Spinal cord (tissue), 10 donors: Measurements from ENCODE around the gene FADS2. TPM values are rescaled to one million over a fixed set of nuclear protein-coding genes. Genes with fewer than 3 reads are reported as not detected.

ENCODE experiments used
- DNase-seq, 6 donors: peaks; one replicate each; pipeline versions ENCODE4 v3.0.0 to v3.0.0-alpha.2; 2013 to 2015; ENCODE audit warnings: low spot score in 6 of 6, low read depth in 4 of 6
- H3K27ac ChIP-seq: one replicate; pipeline ENCODE4 v1.5.1; 2013; ENCODE audit warnings: low read depth, low read length, control low read depth
- H3K27me3 ChIP-seq: one replicate; pipeline ENCODE4 v1.6.1; 2013; ENCODE audit warnings: low read length; ENCODE audit not compliant: control insufficient read depth, insufficient read depth
- H3K36me3 ChIP-seq: one replicate; pipeline ENCODE4 v1.6.1; 2013; ENCODE audit warnings: low read length; ENCODE audit not compliant: control insufficient read depth, insufficient read depth
- H3K4me1 ChIP-seq: one replicate; pipeline ENCODE4 v1.6.1; 2013; ENCODE audit warnings: low read length; ENCODE audit not compliant: control insufficient read depth, insufficient read depth
- H3K4me3 ChIP-seq: one replicate; pipeline ENCODE4 v1.5.1; 2013; ENCODE audit warnings: low read depth, low read length, control low read depth
- H3K9me3 ChIP-seq: one replicate; pipeline ENCODE4 v1.6.1; 2013; ENCODE audit warnings: low read length; ENCODE audit not compliant: control insufficient read depth, insufficient read depth
- WGBS: methylation state at CpG from one replicate; pipeline ENCODE4 v1.1.5; 2013; ENCODE audit warnings: missing lambda C conversion rate; ENCODE audit not compliant: insufficient coverage; 5-methylcytosine and 5-hydroxymethylcytosine counted together
- polyA plus RNA-seq, 2 donors: library from polyadenylated mRNA; unstranded; fragments of 120-200 nt; gene quantifications; one replicate each; pipeline ENCODE4 v1.2.1, GENCODE V29; 2013; ENCODE audit not compliant: insufficient read length in 2 of 2
- total RNA-seq, 2 donors: library from RNA; depleted of rRNA in 1 of 2; stranded (reverse); fragments of 120-200 nt in 1 of 2; fragments of >200 nt in 1 of 2; gene quantifications; one replicate each; pipeline versions ENCODE4 v1.2.3 to v1.2.4, GENCODE V29; 2013 to 2014
- donor health status: healthy.

The FADS2 gene
- total and polyA plus RNA-seq, 4 donors = 125 to 452 (median 293) TPM

- Histone ChIP-seq H3K27me3 (no peaks in the 10 kb centered on the region), H3K4me1 (peaks cover 24% of the 10 kb centered on the region), H3K4me3 (peak overlapping the region; percentile 16), H3K27ac (peak overlapping the region; percentile 76), H3K36me3 (peaks cover 91% of the 10 kb centered on the region), H3K9me3 (no peaks in the 10 kb centered on the region)
- peak in 1 of 6 donors; percentile 65 for DNase-seq
- WGBS = 63% methylated on average over 8 of the region's 12 CpGs
These were observed 13.8 kb downstream of the FADS2 start for GRCh38 chr11:61841636-61842527.

GRCh38 chr11:61842528-61842820 lies 14.4 kb downstream of the FADS2 start:
- H3K4me3 ChIP-seq = no peak overlapping the region
- WGBS = 67% methylated on average over 7 of the region's 7 CpGs
- no peak for DNase-seq
- peaks cover 21% of the 10 kb centered on the region for H3K4me1 ChIP-seq
- H3K27ac ChIP-seq = peak overlapping the region; percentile 76
- H3K27me3 ChIP-seq = no peaks in the 10 kb centered on the region
- H3K36me3 ChIP-seq = peaks cover 92% of the 10 kb centered on the region
- no peaks in the 10 kb centered on the region for H3K9me3 ChIP-seq

- Histone ChIP-seq H3K36me3 (peaks cover 96% of the 10 kb centered on the region), H3K4me1 (peaks cover 20% of the 10 kb centered on the region), H3K27me3 (no peaks in the 10 kb centered on the region), H3K4me3 (no peak overlapping the region), H3K9me3 (no peaks in the 10 kb centered on the region), H3K27ac (no peak overlapping the region)
- no peak for DNase-seq
- WGBS = 82% methylated on average over 13 of the region's 16 CpGs
These were observed 16.9 kb downstream of the FADS2 start for GRCh38 chr11:61844909-61845565.

- Histone ChIP-seq H3K36me3 (peaks cover 97% of the 10 kb centered on the region), H3K4me3 (no peak overlapping the region), H3K4me1 (peaks cover 33% of the 10 kb centered on the region), H3K9me3 (no peaks in the 10 kb centered on the region), H3K27me3 (no peaks in the 10 kb centered on the region), H3K27ac (no peak overlapping the region)
- WGBS = 73% methylated on average over 6 of the region's 10 CpGs
- DNase-seq = no peak
These were observed 18.4 kb downstream of the FADS2 start for GRCh38 chr11:61846362-61847020.

- Histone ChIP-seq H3K4me1 (peaks cover 28% of the 10 kb centered on the region), H3K36me3 (peaks cover 98% of the 10 kb centered on the region), H3K27ac (no peak overlapping the region), H3K9me3 (no peaks in the 10 kb centered on the region), H3K4me3 (no peak overlapping the region), H3K27me3 (no peaks in the 10 kb centered on the region)
- DNase-seq = no peak
- WGBS = 97% methylated on average over 15 of the region's 18 CpGs
These were observed 19.9 kb downstream of the FADS2 start for GRCh38 chr11:61847914-61848581.

GRCh38 chr11:61848631-61849030 lies 20.5 kb downstream of the FADS2 start:
- WGBS = 94% methylated on average over 8 of the region's 9 CpGs
- no peak for DNase-seq
- no peak overlapping the region for H3K27ac ChIP-seq

GRCh38 chr11:61850687-61851086 lies 22.6 kb downstream of the FADS2 start:
- no peak overlapping the region for H3K4me3 ChIP-seq
- peak overlapping the region; percentile 76 for H3K27ac ChIP-seq
- WGBS = 63% methylated on average over 2 of the region's 7 CpGs

More at GRCh38 chr11:61848631-61849030, 20.5 kb downstream of the FADS2 start:
- Histone ChIP-seq H3K4me1 (peaks cover 30% of the 10 kb centered on the region), H3K36me3 (peaks cover 98% of the 10 kb centered on the region), H3K4me3 (no peak overlapping the region), H3K27me3 (no peaks in the 10 kb centered on the region), H3K9me3 (no peaks in the 10 kb centered on the region)

GRCh38 chr11:61851113-61851899 lies 23.2 kb downstream of the FADS2 start:
- peak overlapping the region; percentile 76 for H3K27ac ChIP-seq
- peak in 1 of 6 donors; percentile 75 for DNase-seq
- H3K9me3 ChIP-seq = no peaks in the 10 kb centered on the region
- H3K36me3 ChIP-seq = peaks cover 99% of the 10 kb centered on the region
- H3K27me3 ChIP-seq = no peaks in the 10 kb centered on the region
- H3K4me3 ChIP-seq = no peak overlapping the region
- H3K4me1 ChIP-seq = peaks cover 53% of the 10 kb centered on the region
- WGBS = 82% methylated on average over 10 of the region's 24 CpGs

More at GRCh38 chr11:61850687-61851086, 22.6 kb downstream of the FADS2 start:
- no peaks in the 10 kb centered on the region for H3K27me3 ChIP-seq
- no peak for DNase-seq
- peaks cover 46% of the 10 kb centered on the region for H3K4me1 ChIP-seq
- H3K36me3 ChIP-seq = peaks cover 99% of the 10 kb centered on the region
- no peaks in the 10 kb centered on the region for H3K9me3 ChIP-seq

GRCh38 chr11:61851900-61852295 lies 23.8 kb downstream of the FADS2 start:
- no peak for DNase-seq
- no peak overlapping the region for H3K4me3 ChIP-seq
- H3K4me1 ChIP-seq = peaks cover 54% of the 10 kb centered on the region
- no peak overlapping the region for H3K27ac ChIP-seq
- H3K27me3 ChIP-seq = no peaks in the 10 kb centered on the region
- no peaks in the 10 kb centered on the region for H3K9me3 ChIP-seq
- peaks cover 99% of the 10 kb centered on the region for H3K36me3 ChIP-seq
- 87% methylated on average over 4 of the region's 6 CpGs for WGBS
